SK-N-MC (cell line): ENCODE measurements around the gene SPON2.

Experiments
- EZH2 ChIP-seq: fragments of 200-600 bp; sonication (generic); IDR thresholded peaks from one replicate; pipeline ENCODE4 v1.6.1; 2017; ENCODE audit warnings: antibody characterized with exemption
- POLR2AphosphoS5 ChIP-seq: IDR thresholded peaks from 2 replicates; pipeline ENCODE4 v1.6.1; 2012; ENCODE audit warnings: mild to moderate bottlenecking, low read depth, low read length, borderline replicate concordance

DNA sequence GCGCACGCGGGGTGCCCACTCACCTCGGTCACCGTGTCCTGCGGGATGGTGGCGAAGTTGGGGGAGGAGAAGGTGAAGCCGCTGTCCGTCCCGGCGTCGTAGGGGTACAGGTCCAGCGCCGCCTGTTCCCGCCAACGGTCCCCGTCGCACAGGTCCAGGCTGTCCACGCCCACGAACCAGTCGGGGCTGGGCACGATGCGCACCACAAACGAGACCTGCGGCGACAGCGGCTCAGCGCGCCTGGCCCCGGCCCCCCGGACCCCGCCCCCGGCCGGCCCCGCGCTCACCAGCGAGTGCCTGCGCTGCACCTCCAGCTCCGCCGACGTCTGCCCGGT, 1.4 kb downstream of the SPON2 start:
- TF ChIP-seq POLR2AphosphoS5 (no peak), EZH2 (no peak)
